Astrocyte (in vitro differentiated cells and primary cell): Measurements from ENCODE around the gene SLC38A1.
"Not testable (repeated sequence)": the region's sequence is repeated elsewhere in the genome, so short reads cannot be mapped to it uniquely, and the experiment has no call there.

Source experiments
- CTCF ChIP-seq: IDR thresholded peaks from 2 replicates; pipeline ENCODE4 v1.5.1; 2011; ENCODE audit warnings: low read depth, mild to moderate bottlenecking, inconsistent platforms, low read length, moderate library complexity; ENCODE audit not compliant: insufficient read depth
- EZH2 ChIP-seq: IDR thresholded peaks from 2 replicates; pipeline ENCODE4 v1.6.1; 2012; ENCODE audit warnings: mild to moderate bottlenecking, low read length, inconsistent platforms; ENCODE audit not compliant: insufficient read depth

GRCh38 chr12:46251994-46252393, 16.8 kb downstream of the SLC38A1 start:
- TF ChIP-seq CTCF, EZH2: not testable (repeated sequence)
